Measurements from ENCODE around the gene PCDHGB1. TPM values are rescaled to one million over a fixed set of nuclear protein-coding genes. Genes with fewer than 3 reads are reported as not detected.
A peak's percentile ranks its signal among the peaks of the same experiment; 100 is the strongest.

Gene PCDHGB1
- total RNA-seq, 2 experiments from 2014 or later, result 3.0 to 4.1 TPM

GRCh38 chr5:141388661-141389060, 38.8 kb downstream of the PCDHGB1 start:
- Histone ChIP-seq H3K9me2 (ENCODE audit: insufficient read depth, low read length) (no peaks in the 10 kb centered on the region), H2AFZ (ENCODE audit: low read length) (no peak overlapping the region), H3K27ac (ENCODE audit: low read depth, low read length, poor library complexity, severe bottlenecking) (no peak overlapping the region), H3K79me2 (ENCODE audit: insufficient read depth, low read depth, low read length) (peaks cover 8% of the 10 kb centered on the region; the same call in 1 of the 2 replicates), H4K20me1 (ENCODE audit: insufficient read depth, low read length) (no peaks in the 10 kb centered on the region), H3K4me3 (ENCODE audit: low read depth, low read length, poor library complexity, severe bottlenecking) (no peak overlapping the region), H3K9me3 (ENCODE audit: low read length) (no peaks in the 10 kb centered on the region), H3K4me2 (ENCODE audit: low read length) (peak overlapping the region; percentile 31; the same call in 1 of the 2 replicates), H3K36me3 (ENCODE audit: insufficient read depth, low read length) (no peaks in the 10 kb centered on the region), H3K4me1 (ENCODE audit: insufficient read depth, low read length, poor library complexity, severe bottlenecking) (peaks cover 7% of the 10 kb centered on the region)
- intact Hi-C loops (cut with micrococcal nuclease; ENCODE audit: unreplicated experiment), result no loop called here
- no peak for TF ChIP-seq EZH2phosphoT487 (IDR thresholded peaks at IDR 0.05; ENCODE audit: borderline replicate concordance, low read depth, low read length)
- TF ChIP-seq CTCF (conservative IDR thresholded peaks at IDR 0.05; ENCODE audit: low read length), result no peak
- BruUV-seq (replicated peaks), result no TSS peak
- POLR2A ChIA-PET, result interaction anchor here (0.5 to 0.7 kb wide), 2 partner anchors 63 to 969 kb away, joined by 3 to 4 read pairs; no protein-coding TSS in a partner anchor
- DNase-seq (ENCODE audit: low spot score), result no peak
- CTCF ChIA-PET (ENCODE audit: unreplicated experiment), result interaction anchor here (0.6 kb wide), 1 partner anchor 138 kb away, joined by 3 read pairs; no protein-coding TSS in a partner anchor

- BruUV-seq (replicated peaks), result no TSS peak
- no peak for DNase-seq (ENCODE audit: low spot score)
Observed at GRCh38 chr5:141389153-141390042, 39.5 kb downstream of the PCDHGB1 start.

More at GRCh38 chr5:141389153-141390042, 39.5 kb downstream of the PCDHGB1 start:
- Histone ChIP-seq H3K4me3 (ENCODE audit: low read depth, low read length, poor library complexity, severe bottlenecking) (no peak overlapping the region), H3K36me3 (ENCODE audit: insufficient read depth, low read length) (no peaks in the 10 kb centered on the region), H2AFZ (ENCODE audit: low read length) (no peak overlapping the region), H3K27ac (ENCODE audit: low read depth, low read length, poor library complexity, severe bottlenecking) (no peak overlapping the region), H3K9me3 (ENCODE audit: low read length) (no peaks in the 10 kb centered on the region), H4K20me1 (ENCODE audit: insufficient read depth, low read length) (no peaks in the 10 kb centered on the region), H3K9me2 (ENCODE audit: insufficient read depth, low read length) (no peaks in the 10 kb centered on the region), H3K4me1 (ENCODE audit: insufficient read depth, low read length, poor library complexity, severe bottlenecking) (peaks cover 7% of the 10 kb centered on the region), H3K4me2 (ENCODE audit: low read length) (no peak overlapping the region), H3K79me2 (ENCODE audit: insufficient read depth, low read depth, low read length) (peaks cover 8% of the 10 kb centered on the region; the same call in 1 of the 2 replicates)
- intact Hi-C loops (cut with micrococcal nuclease; ENCODE audit: unreplicated experiment), result no loop called here
- ChIA-PET CTCF (ENCODE audit: unreplicated experiment) (interaction anchor here (0.6 to 1.3 kb wide), 3 partner anchors 70 to 169 kb away, joined by 3 to 5 read pairs (median 3); partner anchors contain the start of gene TAF7), POLR2A (no interaction called here)
- no peak for TF ChIP-seq EZH2phosphoT487 (IDR thresholded peaks at IDR 0.05; ENCODE audit: borderline replicate concordance, low read depth, low read length)
- TF ChIP-seq CTCF (conservative IDR thresholded peaks at IDR 0.05; ENCODE audit: low read length), result no peak

All from OCI-LY7 (cell line).